ENCODE measurements around the gene SLIT3. TPM values are rescaled to one million over a fixed set of nuclear protein-coding genes. Genes with fewer than 3 reads are reported as not detected.

The SLIT3 gene
- total RNA-seq, 3 donors from 2014 or later (not counting 1 experiment from before 2014, with no cell fraction given) = 0.34 to 0.80 TPM; not detected in 1

- no peaks in the 10 kb centered on the region for H3K9me3 Mint-ChIP-seq
- DNase-seq (no peak), ATAC-seq (no peak)
- Histone ChIP-seq H3K9me3 (ENCODE audit: control insufficient read depth, insufficient read depth, low read length) (no peaks in the 10 kb centered on the region), H3K27ac (ENCODE audit: low read length) (no peak overlapping the region), H3K27me3 (ENCODE audit: control insufficient read depth, insufficient read depth, low read length) (no peaks in the 10 kb centered on the region), H3K36me3 (ENCODE audit: control insufficient read depth, insufficient read depth, low read length) (no peaks in the 10 kb centered on the region), H3K4me3 (ENCODE audit: low read length) (no peak overlapping the region), H3K4me1 (ENCODE audit: control insufficient read depth, insufficient read depth, low read length) (no peaks in the 10 kb centered on the region)
- no peak overlapping the region for H3K27ac Mint-ChIP-seq
- H3K4me1 Mint-ChIP-seq = peaks cover 6 to 9% of the 10 kb centered on the region in 2 donors
- 21% methylated on average over 34 of the region's 35 CpGs for WGBS (ENCODE audit: insufficient coverage)
- intact Hi-C loops (cut with micrococcal nuclease) = loop anchor here (10.0 kb wide), 1 partner anchor 595 kb away; no protein-coding TSS in a partner anchor
- H3K36me3 Mint-ChIP-seq = no peaks in the 10 kb centered on the region
- peaks cover 40 to 56% of the 10 kb centered on the region in 2 donors for H3K27me3 Mint-ChIP-seq (ENCODE audit: low read depth in 2 of 2)
- TF ChIP-seq CTCF (IDR thresholded peaks at IDR 0.05) = no peak
- no peak overlapping the region for H3K4me3 Mint-ChIP-seq
Measured at GRCh38 chr5:169299663-169300467, 1.1 kb downstream of the SLIT3 start.

GRCh38 chr5:169299191-169299662, 1.7 kb downstream of the SLIT3 start:
- intact Hi-C loops (cut with micrococcal nuclease) = no loop called here
- Mint-ChIP-seq H3K36me3 (no peaks in the 10 kb centered on the region), H3K27ac (no peak overlapping the region), H3K4me3 (no peak overlapping the region), H3K9me3 (no peaks in the 10 kb centered on the region), H3K4me1 (peaks cover 6 to 9% of the 10 kb centered on the region in 2 donors), H3K27me3 (ENCODE audit: low read depth in 2 of 2) (peaks cover 36 to 50% of the 10 kb centered on the region in 2 donors)
- Histone ChIP-seq H3K4me3 (ENCODE audit: low read length) (no peak overlapping the region), H3K27ac (ENCODE audit: low read length) (no peak overlapping the region), H3K4me1 (ENCODE audit: control insufficient read depth, insufficient read depth, low read length) (no peaks in the 10 kb centered on the region), H3K27me3 (ENCODE audit: control insufficient read depth, insufficient read depth, low read length) (no peaks in the 10 kb centered on the region), H3K9me3 (ENCODE audit: control insufficient read depth, insufficient read depth, low read length) (no peaks in the 10 kb centered on the region), H3K36me3 (ENCODE audit: control insufficient read depth, insufficient read depth, low read length) (no peaks in the 10 kb centered on the region)
- DNase-seq (no peak), ATAC-seq (no peak)
- no peak for TF ChIP-seq CTCF (IDR thresholded peaks at IDR 0.05)
- WGBS (ENCODE audit: insufficient coverage) = 60% methylated on average over 6 of the region's 7 CpGs

GRCh38 chr5:169298193-169298592, 2.7 kb downstream of the SLIT3 start:
- TF ChIP-seq CTCF (IDR thresholded peaks at IDR 0.05) = no peak
- no peaks in the 10 kb centered on the region for H3K27me3 ChIP-seq (ENCODE audit: control insufficient read depth, insufficient read depth, low read length)
- H3K27ac Mint-ChIP-seq = no peak overlapping the region
- no peak for DNase-seq
- intact Hi-C loops (cut with micrococcal nuclease) = no loop called here
- H3K9me3 ChIP-seq (ENCODE audit: control insufficient read depth, insufficient read depth, low read length) = no peaks in the 10 kb centered on the region
- H3K4me1 ChIP-seq (ENCODE audit: control insufficient read depth, insufficient read depth, low read length) = no peaks in the 10 kb centered on the region
- H3K36me3 ChIP-seq (ENCODE audit: control insufficient read depth, insufficient read depth, low read length) = no peaks in the 10 kb centered on the region
- no peaks in the 10 kb centered on the region for H3K9me3 Mint-ChIP-seq
- peaks cover 6 to 9% of the 10 kb centered on the region in 2 donors for H3K4me1 Mint-ChIP-seq
- H3K36me3 Mint-ChIP-seq = no peaks in the 10 kb centered on the region
- no peak overlapping the region for H3K4me3 Mint-ChIP-seq
- no peak overlapping the region for H3K4me3 ChIP-seq (ENCODE audit: low read length)
- 86% methylated on average over 6 of the region's 6 CpGs for WGBS (ENCODE audit: insufficient coverage)
- no peak overlapping the region for H3K27ac ChIP-seq (ENCODE audit: low read length)
- no peak for ATAC-seq
- peaks cover 33 to 43% of the 10 kb centered on the region in 2 donors for H3K27me3 Mint-ChIP-seq (ENCODE audit: low read depth in 2 of 2)

Measured in natural killer cell (primary cell).